ENCODE data around the gene HEBP2. TPM values are rescaled to one million over a fixed set of nuclear protein-coding genes. Genes with fewer than 3 reads are reported as not detected.

The HEBP2 gene
- total and polyA plus RNA-seq, 3 experiments from 2014 or later, result 27.2 to 42.0 (median 27.5) TPM

DNA sequence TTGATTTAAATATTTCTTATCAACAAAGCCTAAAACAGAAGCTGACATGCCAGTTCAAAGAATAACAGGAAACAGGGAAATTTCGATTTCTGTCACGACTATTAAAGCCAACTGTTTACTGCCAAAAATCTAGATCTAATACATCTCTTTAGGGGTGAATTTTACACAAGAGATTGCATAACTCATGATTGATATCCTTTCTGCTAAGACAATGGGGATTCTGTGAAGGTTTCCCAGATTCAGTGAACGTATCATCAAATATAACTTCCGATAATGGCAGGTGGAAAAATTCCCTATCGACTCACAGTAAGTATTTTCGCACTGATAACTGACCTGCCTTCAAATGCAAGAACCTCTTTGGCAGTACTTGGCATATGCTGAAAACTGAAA, 52.4 kb downstream of the HEBP2 start:
- peak overlapping the region; percentile 32 to 91 (median 82) for H3K27ac Mint-ChIP-seq
- H3K27me3 Mint-ChIP-seq, result no peaks in the 10 kb centered on the region
- Histone ChIP-seq H3K27me3 (ENCODE audit: insufficient read depth, low read length, poor library complexity, severe bottlenecking) (no peaks in the 10 kb centered on the region), H3K4me1 (ENCODE audit: insufficient read depth, low read length) (peaks cover 21% of the 10 kb centered on the region), H3K9me3 (ENCODE audit: low read length) (no peaks in the 10 kb centered on the region), H3K4me3 (ENCODE audit: low read length) (no peak overlapping the region), H3K36me3 (ENCODE audit: insufficient read depth, low read length) (no peaks in the 10 kb centered on the region), H3K27ac (ENCODE audit: low read depth, low read length) (no peak overlapping the region)
- H3K36me3 Mint-ChIP-seq, result no peaks in the 10 kb centered on the region
- no peaks in the 10 kb centered on the region for H3K9me3 Mint-ChIP-seq
- DNase-seq, result no peak
- ChIA-PET POLR2A (no interaction called here), CTCF (interaction anchor here (2.1 kb wide), 1 partner anchor 26 kb away, joined by 10 read pairs; no protein-coding TSS in a partner anchor)
- peak overlapping the region; percentile 39 to 86 (median 63) for H3K4me3 Mint-ChIP-seq
- peaks cover 20 to 30% (median 23%) of the 10 kb centered on the region in 3 donors for H3K4me1 Mint-ChIP-seq

DNA sequence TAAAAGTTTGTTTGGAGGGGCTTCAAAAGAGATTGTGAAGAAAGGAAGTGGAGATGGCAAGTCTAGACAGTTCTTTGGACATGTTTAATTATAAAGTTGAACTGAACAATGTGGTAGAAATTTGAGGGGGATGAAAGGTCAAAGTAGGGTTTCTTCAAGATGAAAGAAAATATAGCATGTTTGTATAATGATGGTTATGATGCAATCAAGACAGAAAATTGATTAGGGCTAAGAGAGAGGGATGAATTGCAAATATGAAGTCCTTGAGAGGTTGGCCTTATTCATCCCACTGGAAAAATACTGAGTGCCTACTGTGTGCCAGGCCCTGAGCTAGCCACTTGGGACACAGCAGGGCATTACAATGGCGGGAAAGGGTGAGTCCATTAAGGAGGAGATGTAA, 57.6 kb downstream of the HEBP2 start:
- H3K27me3 Mint-ChIP-seq, result no peaks in the 10 kb centered on the region
- H3K4me1 ChIP-seq (ENCODE audit: insufficient read depth, low read length), result peaks cover 9% of the 10 kb centered on the region
- H3K4me1 Mint-ChIP-seq, result peaks cover 0 to 9% (median 1%) of the 10 kb centered on the region in 3 donors
- H3K27ac Mint-ChIP-seq, result no peak overlapping the region
- H3K36me3 Mint-ChIP-seq, result peaks cover 0 to 6% (median 0%) of the 10 kb centered on the region in 3 donors
- no peak overlapping the region for H3K27ac ChIP-seq (ENCODE audit: low read depth, low read length)
- POLR2A ChIA-PET, result no interaction called here
- CTCF ChIA-PET, result no interaction called here
- no peak overlapping the region for H3K4me3 Mint-ChIP-seq
- H3K9me3 ChIP-seq (ENCODE audit: low read length), result no peaks in the 10 kb centered on the region
- H3K9me3 Mint-ChIP-seq, result no peaks in the 10 kb centered on the region
- no peaks in the 10 kb centered on the region for H3K36me3 ChIP-seq (ENCODE audit: insufficient read depth, low read length)
- no peaks in the 10 kb centered on the region for H3K27me3 ChIP-seq (ENCODE audit: insufficient read depth, low read length, poor library complexity, severe bottlenecking)
- no peak overlapping the region for H3K4me3 ChIP-seq (ENCODE audit: low read length)
- DNase-seq, result no peak

DNA sequence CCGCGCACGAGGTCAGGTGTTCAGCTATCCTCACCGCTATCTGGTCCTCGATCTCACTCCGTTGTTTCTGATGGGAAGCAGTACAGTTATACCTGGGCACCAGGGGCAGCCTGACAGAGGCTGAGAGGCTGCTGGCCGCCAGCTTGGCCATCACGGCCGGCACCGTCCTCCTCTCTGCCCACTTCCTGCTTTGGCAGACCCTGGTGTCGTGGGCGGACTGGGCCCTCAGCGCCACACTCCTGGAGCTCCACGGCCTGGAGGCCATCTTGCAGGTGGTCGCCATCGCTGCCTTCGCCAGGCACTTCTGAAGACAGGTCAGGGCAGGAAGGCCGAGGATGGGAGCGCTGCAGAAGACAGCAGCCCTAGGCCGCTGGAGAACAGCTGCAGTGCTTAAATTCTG, 60.1 kb downstream of the HEBP2 start:
- Mint-ChIP-seq H3K27me3 (peaks cover 0 to 6% of the 10 kb centered on the region in 2 donors), H3K36me3 (peaks cover 0 to 6% (median 0%) of the 10 kb centered on the region in 3 donors), H3K27ac (no peak overlapping the region), H3K9me3 (no peaks in the 10 kb centered on the region), H3K4me3 (no peak overlapping the region), H3K4me1 (no peaks in the 10 kb centered on the region)
- Histone ChIP-seq H3K27ac (ENCODE audit: low read depth, low read length) (no peak overlapping the region), H3K9me3 (ENCODE audit: low read length) (no peaks in the 10 kb centered on the region), H3K36me3 (ENCODE audit: insufficient read depth, low read length) (no peaks in the 10 kb centered on the region), H3K27me3 (ENCODE audit: insufficient read depth, low read length, poor library complexity, severe bottlenecking) (no peaks in the 10 kb centered on the region), H3K4me1 (ENCODE audit: insufficient read depth, low read length) (no peaks in the 10 kb centered on the region), H3K4me3 (ENCODE audit: low read length) (no peak overlapping the region)
- no peak for DNase-seq
- ChIA-PET CTCF (no interaction called here), POLR2A (no interaction called here)

DNA sequence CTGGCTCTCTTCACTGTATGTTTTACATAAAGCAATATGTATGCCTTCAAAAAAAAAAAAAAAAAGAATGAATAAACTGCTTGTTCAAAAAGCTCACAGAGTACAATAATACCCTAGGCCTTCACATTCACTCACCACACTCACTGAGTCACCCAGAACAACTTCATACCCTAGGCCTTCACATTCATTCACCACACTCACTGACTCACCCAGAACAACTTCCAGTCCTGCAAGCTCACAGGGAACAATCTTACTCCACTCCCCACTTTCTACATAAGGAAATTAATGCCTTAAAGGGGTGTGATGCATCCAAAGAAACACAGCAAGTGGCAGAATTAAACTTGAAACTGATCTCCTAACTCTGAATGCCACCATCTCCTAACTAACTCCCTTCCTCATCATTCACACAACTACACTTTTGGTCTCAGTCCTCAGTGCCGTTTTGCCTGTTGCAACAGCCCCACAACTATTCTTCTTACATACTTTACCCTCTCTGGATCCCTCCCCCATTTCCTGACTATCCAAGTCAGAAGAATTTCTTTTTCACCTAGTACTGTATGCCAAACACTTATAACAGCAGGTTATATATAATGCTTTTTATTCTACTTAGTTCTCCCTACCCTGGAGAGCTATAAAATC, 61.1 kb downstream of the HEBP2 start:
- Histone ChIP-seq H3K36me3 (ENCODE audit: insufficient read depth, low read length) (no peaks in the 10 kb centered on the region), H3K4me3 (ENCODE audit: low read length) (no peak overlapping the region), H3K4me1 (ENCODE audit: insufficient read depth, low read length) (no peaks in the 10 kb centered on the region), H3K9me3 (ENCODE audit: low read length) (no peaks in the 10 kb centered on the region), H3K27ac (ENCODE audit: low read depth, low read length) (no peak overlapping the region), H3K27me3 (ENCODE audit: insufficient read depth, low read length, poor library complexity, severe bottlenecking) (no peaks in the 10 kb centered on the region)
- ChIA-PET CTCF (no interaction called here), POLR2A (no interaction called here)
- Mint-ChIP-seq H3K4me1 (no peaks in the 10 kb centered on the region), H3K9me3 (no peaks in the 10 kb centered on the region), H3K27me3 (peaks cover 0 to 14% of the 10 kb centered on the region in 2 donors), H3K36me3 (peaks cover 0 to 6% (median 0%) of the 10 kb centered on the region in 3 donors), H3K27ac (no peak overlapping the region), H3K4me3 (no peak overlapping the region)
- DNase-seq, result no peak

DNA sequence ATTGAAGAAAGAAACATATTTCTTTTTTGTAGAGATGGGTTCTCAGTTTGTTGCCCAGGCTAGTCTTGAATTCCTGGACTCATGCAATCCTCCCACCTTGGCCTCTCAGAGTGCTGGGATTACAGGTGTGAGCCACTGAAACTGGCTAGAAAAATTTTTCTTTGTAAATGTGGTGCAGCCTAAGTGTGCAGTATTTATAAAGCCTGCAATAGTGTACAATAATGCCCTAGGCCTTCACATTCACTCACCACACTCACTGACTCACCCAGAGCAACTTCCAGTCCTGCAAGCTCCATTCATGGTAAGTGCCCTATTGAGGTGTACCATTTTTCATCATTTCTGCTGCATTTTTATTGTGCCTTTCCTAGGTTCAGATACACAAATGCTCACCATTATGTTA, 63.9 kb downstream of the HEBP2 start:
- Histone ChIP-seq H3K9me3 (ENCODE audit: low read length) (no peaks in the 10 kb centered on the region), H3K4me3 (ENCODE audit: low read length) (no peak overlapping the region), H3K27ac (ENCODE audit: low read depth, low read length) (no peak overlapping the region), H3K4me1 (ENCODE audit: insufficient read depth, low read length) (no peaks in the 10 kb centered on the region), H3K27me3 (ENCODE audit: insufficient read depth, low read length, poor library complexity, severe bottlenecking) (no peaks in the 10 kb centered on the region), H3K36me3 (ENCODE audit: insufficient read depth, low read length) (no peaks in the 10 kb centered on the region)
- H3K27me3 Mint-ChIP-seq, result peaks cover 0 to 23% of the 10 kb centered on the region in 2 donors
- peaks cover 0 to 6% (median 0%) of the 10 kb centered on the region in 3 donors for H3K36me3 Mint-ChIP-seq
- DNase-seq, result no peak
- no peaks in the 10 kb centered on the region for H3K4me1 Mint-ChIP-seq
- no peaks in the 10 kb centered on the region for H3K9me3 Mint-ChIP-seq
- H3K4me3 Mint-ChIP-seq, result no peak overlapping the region
- H3K27ac Mint-ChIP-seq, result no peak overlapping the region
- CTCF ChIA-PET, result no interaction called here
- POLR2A ChIA-PET, result no interaction called here

DNA sequence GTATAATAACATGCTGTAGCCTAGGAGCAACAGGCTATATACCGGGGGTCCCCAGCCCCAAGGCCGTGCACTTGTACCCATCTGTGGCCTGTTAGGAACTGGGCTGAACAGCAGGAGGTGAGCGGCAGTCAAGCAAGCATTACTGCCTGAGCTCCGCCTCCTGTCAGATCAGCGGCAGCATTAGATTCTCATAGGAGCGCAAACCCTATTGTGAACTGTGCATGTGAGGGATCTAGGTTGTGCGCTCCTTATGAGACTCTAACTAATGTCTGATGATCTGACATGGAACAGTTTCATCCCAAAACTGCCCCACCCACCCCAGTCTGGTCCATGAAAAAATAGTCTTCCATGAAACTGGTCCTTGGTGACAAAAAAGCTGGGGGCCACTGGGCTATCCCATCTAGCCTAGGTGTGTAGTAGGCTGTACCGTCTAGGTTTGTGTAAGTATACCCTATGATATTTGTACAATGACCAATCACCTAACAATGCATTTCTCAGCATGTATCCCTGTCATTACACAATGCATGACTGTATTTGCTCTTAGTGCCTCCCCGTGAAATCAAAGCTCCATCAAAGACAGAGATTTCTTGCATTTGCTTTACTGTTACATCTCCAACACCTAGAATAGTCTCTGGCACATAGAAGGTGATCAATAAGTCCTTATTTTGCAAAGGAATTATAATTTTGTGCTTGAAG, 64.4 kb downstream of the HEBP2 start:
- no peak for DNase-seq
- Histone ChIP-seq H3K27me3 (ENCODE audit: insufficient read depth, low read length, poor library complexity, severe bottlenecking) (no peaks in the 10 kb centered on the region), H3K4me1 (ENCODE audit: insufficient read depth, low read length) (no peaks in the 10 kb centered on the region), H3K9me3 (ENCODE audit: low read length) (no peaks in the 10 kb centered on the region), H3K27ac (ENCODE audit: low read depth, low read length) (no peak overlapping the region), H3K36me3 (ENCODE audit: insufficient read depth, low read length) (no peaks in the 10 kb centered on the region), H3K4me3 (ENCODE audit: low read length) (no peak overlapping the region)
- Mint-ChIP-seq H3K4me1 (no peaks in the 10 kb centered on the region), H3K27me3 (peaks cover 0 to 23% of the 10 kb centered on the region in 2 donors), H3K4me3 (no peak overlapping the region), H3K9me3 (no peaks in the 10 kb centered on the region), H3K27ac (no peak overlapping the region), H3K36me3 (peaks cover 0 to 6% (median 0%) of the 10 kb centered on the region in 3 donors)
- ChIA-PET POLR2A (no interaction called here), CTCF (no interaction called here)

Other genes with a start within 250 kb of the HEBP2 start
- under 1 TPM; 0.09 to 0.11 TPM for gene ARFGEF3, start 242.3 kb upstream of the HEBP2 start, total RNA-seq
- gene ARFGEF3, start 242.3 kb upstream of the HEBP2 start, polyA plus RNA-seq, result not detected
- not detected for gene PBOV1, start 185.7 kb upstream of the HEBP2 start, total RNA-seq
- gene PBOV1, start 185.7 kb upstream of the HEBP2 start, polyA plus RNA-seq, result not detected
- not detected for gene SMIM28, start 26.3 kb upstream of the HEBP2 start, total RNA-seq
- not detected for gene SMIM28, start 26.3 kb upstream of the HEBP2 start, polyA plus RNA-seq
- gene NHSL1, start 95.3 kb downstream of the HEBP2 start, total RNA-seq, result under 1 TPM; 0.71 to 0.72 TPM
- gene NHSL1, start 95.3 kb downstream of the HEBP2 start, polyA plus RNA-seq, result not detected

Measured in CD8-positive, alpha-beta memory T cell (primary cell).